Mucosa of rectum (tissue), 2 donors: Measurements from ENCODE around the gene PRKAR1B.

Experiments used
- H3K27ac ChIP-seq, 2 donors: one replicate each; pipeline ENCODE4 v1.7.0; 2013; ENCODE audit warnings: inconsistent platforms in 2 of 2, low read depth in 2 of 2, low read length in 2 of 2
- H3K27me3 ChIP-seq, 2 donors: one replicate each; pipeline ENCODE4 v1.7.0; 2013; ENCODE audit warnings: low read length in 2 of 2; ENCODE audit not compliant: control insufficient read depth in 2 of 2, insufficient read depth in 2 of 2
- H3K36me3 ChIP-seq, 2 donors: one replicate each; pipeline ENCODE4 v1.7.0; 2013; ENCODE audit warnings: low read length in 2 of 2; ENCODE audit not compliant: control insufficient read depth in 2 of 2, insufficient read depth in 2 of 2
- H3K4me1 ChIP-seq, 2 donors: one replicate each; pipeline ENCODE4 v1.7.0; 2013; ENCODE audit warnings: low read length in 2 of 2, mild to moderate bottlenecking in 1 of 2; ENCODE audit not compliant: control insufficient read depth in 2 of 2, insufficient read depth in 2 of 2
- H3K4me3 ChIP-seq, 2 donors: one replicate each; pipeline ENCODE4 v1.7.0; 2013; ENCODE audit warnings: low read length in 2 of 2
- H3K9ac ChIP-seq, 2 donors: one replicate each; pipeline ENCODE4 v1.7.0; 2013; ENCODE audit warnings: low read length in 2 of 2, low read depth in 1 of 2, mild to moderate bottlenecking in 1 of 2
- H3K9me3 ChIP-seq, 2 donors: one replicate each; pipeline ENCODE4 v1.7.0; 2013; ENCODE audit warnings: low read length in 2 of 2; ENCODE audit not compliant: control insufficient read depth in 2 of 2
- donor health status: healthy.
- donor health status: Normal muscosa, but diverticular disease.

PRKAR1B gene

DNA sequence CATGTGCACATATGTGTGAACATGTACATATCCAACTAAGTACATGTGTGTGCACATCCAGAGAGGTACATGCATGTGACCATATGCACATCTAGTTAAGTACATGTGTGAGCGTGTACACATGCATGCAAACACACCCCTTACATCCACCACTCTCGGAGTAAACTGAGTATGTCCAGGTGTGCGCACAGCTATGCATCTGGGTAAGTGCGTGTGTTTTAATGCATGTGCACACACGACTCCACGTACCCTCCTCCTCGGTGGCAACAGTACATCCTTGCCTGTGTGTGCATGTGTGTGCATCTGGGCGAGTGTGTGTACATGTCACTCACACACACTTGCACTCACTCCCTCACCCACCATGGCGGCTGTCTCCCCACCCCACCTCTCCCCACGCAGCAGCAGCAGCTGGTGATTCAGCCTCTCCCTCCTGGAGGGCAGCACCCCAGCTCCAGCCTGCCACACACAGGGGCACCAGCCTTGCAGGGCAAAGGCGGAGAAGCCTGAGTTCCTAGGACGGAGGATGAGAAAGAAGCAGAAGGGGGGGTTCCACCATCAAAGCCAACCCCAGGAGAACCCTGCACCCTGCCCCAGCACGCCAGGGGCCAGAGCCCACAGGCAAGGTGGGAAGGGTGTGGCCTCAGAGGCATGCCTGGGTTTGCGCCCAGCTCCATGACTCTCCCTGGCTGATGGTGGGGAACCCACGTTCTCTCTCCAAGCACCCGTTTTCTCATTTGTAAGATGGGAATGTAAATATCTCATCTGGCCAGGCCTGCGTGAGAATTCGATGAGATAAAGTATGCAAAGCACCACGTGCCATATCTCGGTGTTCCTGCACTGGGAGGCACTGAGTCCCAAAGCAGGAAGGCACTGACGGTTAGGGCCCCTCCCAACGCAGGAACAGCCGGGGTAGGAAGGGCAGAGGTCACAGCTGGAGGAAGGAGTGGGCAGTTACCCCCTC is 28.3 kb downstream of the PRKAR1B start:
- no peaks in the 10 kb centered on the region for H3K36me3 ChIP-seq
- H3K27me3 ChIP-seq, result no peaks in the 10 kb centered on the region
- H3K4me3 ChIP-seq, result no peak overlapping the region
- no peak overlapping the region for H3K27ac ChIP-seq
- H3K4me1 ChIP-seq, result peaks cover 6 to 7% of the 10 kb centered on the region in 2 donors
- H3K9me3 ChIP-seq, result no peaks in the 10 kb centered on the region
- H3K9ac ChIP-seq, result no peak overlapping the region

DNA sequence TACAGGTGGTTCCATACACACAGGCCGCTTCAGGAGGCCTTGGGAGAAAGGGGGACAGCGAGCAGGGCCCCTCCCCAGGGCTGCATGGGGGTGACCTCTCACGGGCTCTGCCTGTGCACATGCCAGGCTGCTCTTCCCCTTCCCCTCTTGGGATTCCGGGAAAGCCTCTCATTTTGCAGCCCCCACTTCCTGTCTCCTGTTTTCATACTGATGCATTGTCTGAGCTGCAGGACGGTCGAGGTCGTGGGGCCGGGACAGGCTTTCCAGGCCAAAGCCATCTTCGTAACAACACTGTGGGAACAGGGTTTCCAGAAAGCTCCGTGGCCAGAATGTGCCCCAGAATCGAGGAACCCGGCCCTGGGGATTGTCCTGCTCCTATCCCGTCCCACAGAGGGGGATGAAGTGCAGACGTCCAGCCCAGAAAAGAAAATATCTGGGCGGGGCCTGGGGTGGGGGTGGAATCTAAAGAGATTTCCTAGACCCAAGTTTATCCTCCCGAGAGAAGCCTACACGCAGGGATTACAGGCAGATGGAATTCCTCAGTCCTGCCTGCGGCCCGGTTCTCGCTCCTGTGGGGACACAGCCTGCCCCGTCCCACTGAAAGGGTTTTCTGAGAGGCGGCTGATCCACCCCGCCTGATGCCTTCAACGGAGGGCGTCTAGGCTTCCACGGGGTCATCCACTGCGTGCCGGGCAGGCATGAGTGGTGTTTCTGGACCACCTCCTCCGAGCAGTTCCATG is 30.1 kb downstream of the PRKAR1B start:
- H3K27ac ChIP-seq, result no peak overlapping the region
- no peaks in the 10 kb centered on the region for H3K27me3 ChIP-seq
- H3K9ac ChIP-seq, result no peak overlapping the region
- no peak overlapping the region for H3K4me3 ChIP-seq
- no peaks in the 10 kb centered on the region for H3K36me3 ChIP-seq
- no peaks in the 10 kb centered on the region for H3K9me3 ChIP-seq
- peaks cover 6 to 7% of the 10 kb centered on the region in 2 donors for H3K4me1 ChIP-seq

DNA sequence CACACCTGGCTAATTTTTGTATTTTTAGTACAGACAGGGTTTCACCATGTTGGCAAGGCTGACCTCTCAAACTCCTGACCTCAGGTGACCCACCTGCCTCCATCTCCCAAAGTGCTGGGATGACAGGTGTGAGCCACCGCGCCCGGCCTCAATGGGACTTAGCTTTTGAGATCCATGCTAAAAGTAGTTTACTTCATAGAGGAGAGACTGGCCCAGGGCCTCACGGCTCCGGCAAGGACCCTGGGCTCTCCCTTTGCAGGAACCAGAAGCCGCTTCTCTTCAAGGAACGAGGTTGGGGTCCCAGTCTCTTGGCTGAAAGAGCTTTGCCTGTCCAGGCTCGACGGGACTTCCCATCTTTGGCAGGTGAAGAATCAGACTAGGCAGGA is 30.7 kb downstream of the PRKAR1B start:
- Histone ChIP-seq H3K27ac (no peak overlapping the region), H3K36me3 (no peaks in the 10 kb centered on the region), H3K27me3 (no peaks in the 10 kb centered on the region), H3K9ac (no peak overlapping the region), H3K4me3 (no peak overlapping the region), H3K9me3 (no peaks in the 10 kb centered on the region), H3K4me1 (peaks cover 6 to 7% of the 10 kb centered on the region in 2 donors)

- Histone ChIP-seq H3K4me1 (no peaks in the 10 kb centered on the region), H3K27ac (no peak overlapping the region), H3K9me3 (peaks cover 0 to 3% of the 10 kb centered on the region in 2 donors), H3K27me3 (no peaks in the 10 kb centered on the region), H3K9ac (no peak overlapping the region), H3K36me3 (peaks cover 0 to 3% of the 10 kb centered on the region in 2 donors), H3K4me3 (no peak overlapping the region)
Observed at GRCh38 chr7:693280-693679, 33.8 kb downstream of the PRKAR1B start.

- Histone ChIP-seq H3K27ac (no peak overlapping the region), H3K4me3 (no peak overlapping the region), H3K9ac (no peak overlapping the region), H3K36me3 (peaks cover 0 to 3% of the 10 kb centered on the region in 2 donors), H3K4me1 (no peaks in the 10 kb centered on the region), H3K9me3 (peaks cover 0 to 3% of the 10 kb centered on the region in 2 donors), H3K27me3 (no peaks in the 10 kb centered on the region)
Observed at GRCh38 chr7:691361-692045, 35.6 kb downstream of the PRKAR1B start.

- Histone ChIP-seq H3K36me3 (peaks cover 0 to 3% of the 10 kb centered on the region in 2 donors), H3K9ac (no peak overlapping the region), H3K4me3 (no peak overlapping the region), H3K9me3 (peaks cover 0 to 3% of the 10 kb centered on the region in 2 donors), H3K27me3 (no peaks in the 10 kb centered on the region), H3K27ac (no peak overlapping the region), H3K4me1 (no peaks in the 10 kb centered on the region)
Observed at GRCh38 chr7:690478-691360, 36.4 kb downstream of the PRKAR1B start.

- H3K9me3 ChIP-seq, result peaks cover 0 to 3% of the 10 kb centered on the region in 2 donors
- no peak overlapping the region for H3K4me3 ChIP-seq
- no peak overlapping the region for H3K27ac ChIP-seq
- no peaks in the 10 kb centered on the region for H3K27me3 ChIP-seq
- H3K36me3 ChIP-seq, result peaks cover 0 to 3% of the 10 kb centered on the region in 2 donors
- no peaks in the 10 kb centered on the region for H3K4me1 ChIP-seq
- H3K9ac ChIP-seq, result no peak overlapping the region
Observed at GRCh38 chr7:685540-685939, 41.5 kb downstream of the PRKAR1B start.

- H3K36me3 ChIP-seq, result peaks cover 3 to 9% of the 10 kb centered on the region in 2 donors
- H3K27ac ChIP-seq, result no peak overlapping the region
- H3K27me3 ChIP-seq, result no peaks in the 10 kb centered on the region
- H3K9me3 ChIP-seq, result peaks cover 0 to 3% of the 10 kb centered on the region in 2 donors
- H3K4me1 ChIP-seq, result no peaks in the 10 kb centered on the region
- H3K4me3 ChIP-seq, result no peak overlapping the region
- no peak overlapping the region for H3K9ac ChIP-seq
Observed at GRCh38 chr7:684416-684815, 42.7 kb downstream of the PRKAR1B start.

DNA sequence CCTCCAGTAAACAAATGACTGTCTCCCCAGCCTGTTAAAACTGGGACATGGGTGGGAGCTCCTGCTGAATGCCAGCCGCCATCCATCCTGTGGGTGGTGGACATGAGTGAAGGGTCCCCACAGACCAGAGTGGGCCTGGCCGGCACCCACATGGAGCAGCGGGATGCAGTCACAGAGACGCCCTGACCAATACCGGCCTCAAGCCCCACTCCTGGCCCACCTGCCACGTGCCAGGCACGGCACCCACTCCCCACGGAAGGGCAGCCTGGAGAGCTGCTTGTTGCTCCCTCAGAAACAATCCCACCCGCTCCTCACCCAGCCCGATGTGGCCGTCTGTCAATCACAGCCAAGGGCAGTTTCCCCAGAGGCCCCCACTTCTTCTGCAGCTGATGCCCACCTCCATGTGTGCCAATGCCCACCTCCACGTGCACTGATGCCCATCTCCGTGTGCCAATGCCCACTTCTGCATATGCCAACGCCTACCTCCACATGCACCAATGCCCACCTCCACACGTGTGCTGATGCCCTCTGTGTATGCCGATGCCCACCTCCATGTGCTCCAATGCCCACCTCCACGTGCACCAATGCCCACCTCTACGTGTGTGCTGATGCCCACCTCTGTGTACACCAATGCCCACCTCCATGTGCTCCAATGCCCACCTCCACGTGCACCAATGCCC is 43.4 kb downstream of the PRKAR1B start:
- no peaks in the 10 kb centered on the region for H3K4me1 ChIP-seq
- H3K4me3 ChIP-seq, result no peak overlapping the region
- H3K9me3 ChIP-seq, result peaks cover 0 to 2% of the 10 kb centered on the region in 2 donors
- H3K9ac ChIP-seq, result no peak overlapping the region
- H3K27ac ChIP-seq, result no peak overlapping the region
- H3K27me3 ChIP-seq, result no peaks in the 10 kb centered on the region
- H3K36me3 ChIP-seq, result peaks cover 3 to 12% of the 10 kb centered on the region in 2 donors
